GM03348 (cell line): Measurements from ENCODE around the gene AMOT.
A peak's percentile ranks its signal among the peaks of the same experiment; 100 is the strongest.

Experiments
- DNase-seq: peaks from one replicate; pipeline ENCODE4 v3.0.0; 2012; ENCODE audit warnings: low spot score

Gene AMOT

DNA sequence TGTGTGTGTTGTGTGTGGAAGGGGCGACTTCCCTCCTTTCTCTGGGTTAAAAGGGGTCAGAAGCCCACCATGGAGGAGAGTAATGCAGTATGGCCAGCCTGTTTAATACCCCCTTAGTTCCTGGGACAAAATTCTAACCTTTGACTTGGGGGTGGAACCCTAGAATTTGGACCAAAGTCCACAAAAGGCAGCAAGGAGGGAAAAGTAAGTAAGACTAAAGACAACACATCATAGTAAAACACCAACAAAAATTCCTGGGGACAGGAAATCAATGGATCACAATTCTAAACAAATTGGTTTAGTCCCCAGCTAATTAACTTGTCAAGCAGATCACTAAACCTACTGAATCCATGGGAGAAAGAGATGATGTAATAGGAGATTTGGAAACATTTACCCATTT, 3.1 kb downstream of the AMOT start:
- no peak for DNase-seq

DNA sequence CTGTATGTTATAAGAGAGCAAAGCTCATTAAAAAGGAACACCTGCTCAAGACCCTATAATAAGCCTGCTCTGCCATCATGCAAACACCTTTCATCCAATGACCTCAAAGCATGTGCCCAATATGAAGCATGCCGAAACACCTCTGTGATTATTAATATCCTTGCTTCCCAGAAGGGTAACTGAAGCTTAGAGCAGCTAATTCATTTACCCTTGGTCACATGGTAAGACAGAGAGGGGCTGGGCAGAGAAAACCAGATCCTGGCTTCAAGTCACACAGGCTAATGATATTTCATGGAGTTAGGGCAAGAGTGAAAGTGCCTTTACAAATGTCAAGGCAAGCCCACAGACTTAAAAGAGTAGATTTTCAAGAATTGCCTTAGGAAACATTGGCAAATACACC, 5.6 kb downstream of the AMOT start:
- no peak for DNase-seq

DNA sequence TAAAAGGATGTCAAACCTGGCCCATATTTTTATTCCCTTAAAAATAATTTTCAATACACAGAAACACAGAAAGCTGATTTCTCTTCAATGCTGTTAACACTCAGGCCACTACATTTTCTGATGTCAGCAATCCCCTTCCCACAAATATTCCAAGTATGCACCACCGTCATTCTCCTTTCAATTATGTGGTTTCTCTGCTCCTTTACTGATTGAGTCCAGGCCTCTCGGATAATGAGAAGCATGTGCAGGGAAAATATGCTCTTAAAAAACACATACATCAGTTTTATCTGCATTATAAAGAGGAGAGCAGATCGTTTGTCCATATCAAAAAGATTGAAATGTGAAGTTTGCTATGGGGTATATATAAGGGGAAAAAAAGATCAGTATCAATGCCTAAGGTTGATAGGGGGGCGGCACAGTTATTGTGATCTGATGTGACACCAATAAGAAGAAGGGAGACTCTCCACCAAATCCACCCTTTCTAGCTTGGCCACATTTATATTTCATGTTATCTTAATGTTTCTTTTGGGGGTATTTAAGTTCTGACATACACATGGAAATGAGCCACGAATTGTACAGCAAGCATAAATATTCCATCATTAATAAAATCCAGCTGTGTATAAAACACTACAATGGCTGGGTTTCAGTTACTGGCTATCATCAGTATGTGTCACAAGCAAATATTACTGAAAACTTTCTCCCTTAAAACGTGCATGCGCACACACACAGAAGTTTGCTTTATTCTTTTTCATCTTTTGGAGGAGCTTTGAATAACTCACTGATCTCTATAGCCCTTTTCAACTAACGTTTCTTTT, 6.4 kb downstream of the AMOT start:
- peak; percentile 54 for DNase-seq

DNA sequence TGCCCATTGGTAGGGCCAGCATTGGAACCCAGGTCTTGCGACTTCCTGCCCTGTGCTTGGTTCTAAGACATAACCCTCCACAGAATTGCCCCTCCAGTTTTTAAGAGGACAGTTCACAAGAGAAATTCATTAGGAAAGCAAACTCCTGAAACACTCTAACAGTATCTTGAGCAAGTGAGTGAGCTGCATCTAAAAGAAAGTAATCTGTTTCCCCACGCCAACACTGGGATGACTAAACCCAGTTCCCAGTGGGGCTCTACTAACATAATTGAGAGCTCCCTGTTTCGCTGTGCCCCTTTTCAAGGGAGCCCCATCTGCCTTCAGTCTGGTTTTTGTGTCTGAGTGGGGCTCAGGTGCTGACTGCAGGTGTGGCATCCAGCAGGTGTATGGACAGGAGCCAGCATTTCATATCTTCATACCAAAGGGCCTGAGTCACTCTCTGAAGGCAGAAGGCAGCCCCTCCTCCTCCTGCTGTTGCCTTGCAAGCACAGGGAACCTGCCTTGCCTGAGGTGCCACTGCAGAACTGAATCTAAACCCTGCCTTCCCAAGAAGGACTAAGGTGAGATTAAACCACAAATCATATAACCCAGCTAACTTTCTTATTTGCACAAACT, 8.0 kb downstream of the AMOT start:
- no peak for DNase-seq

DNA sequence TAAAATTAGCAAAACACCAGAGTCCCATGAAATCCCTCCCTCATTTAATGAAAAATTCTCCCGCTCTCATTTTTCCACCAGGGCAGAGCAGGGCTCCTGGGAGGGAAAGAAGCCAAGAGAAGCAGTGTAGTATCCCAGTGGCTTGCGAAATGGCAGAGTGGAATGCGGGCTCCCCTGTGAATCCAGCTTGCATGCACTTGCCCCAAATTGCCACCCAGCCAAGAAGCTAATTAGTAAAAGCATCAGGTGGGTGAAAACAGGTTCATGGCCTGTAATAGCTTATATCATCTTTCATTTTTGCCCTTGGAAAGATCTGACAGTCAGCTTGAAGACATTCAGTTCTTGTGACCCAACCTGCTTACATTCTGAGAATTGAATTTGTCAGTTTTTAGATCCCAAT, 10.1 kb downstream of the AMOT start:
- no peak for DNase-seq

DNA sequence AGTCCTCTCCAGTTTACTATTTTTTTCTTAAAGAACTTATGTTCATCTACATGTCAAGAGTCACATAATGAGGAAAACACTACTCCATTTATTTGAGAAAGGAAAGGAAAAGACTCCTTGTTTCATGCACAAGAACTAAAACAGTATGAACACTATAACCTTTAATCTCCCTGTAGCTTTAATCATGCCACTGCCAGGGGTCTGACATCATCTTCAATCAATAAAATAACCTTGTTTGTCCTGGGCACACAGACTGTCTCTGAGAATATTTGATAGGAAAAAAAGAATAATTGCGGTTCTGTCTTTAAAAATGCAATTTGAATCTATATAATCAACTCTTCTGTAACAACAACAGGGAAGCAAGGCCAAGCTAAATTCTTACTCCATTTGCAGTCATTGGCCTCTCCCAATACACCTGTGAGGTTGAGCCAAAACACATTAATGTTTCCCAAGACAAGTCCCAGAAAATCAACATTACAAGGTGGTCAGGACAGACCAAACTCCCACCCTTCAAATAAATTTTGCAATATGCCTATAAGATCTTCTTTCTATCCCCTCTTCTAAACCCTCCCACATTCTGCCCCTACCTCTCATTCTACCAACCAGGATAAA, 13.2 kb downstream of the AMOT start:
- no peak for DNase-seq

DNA sequence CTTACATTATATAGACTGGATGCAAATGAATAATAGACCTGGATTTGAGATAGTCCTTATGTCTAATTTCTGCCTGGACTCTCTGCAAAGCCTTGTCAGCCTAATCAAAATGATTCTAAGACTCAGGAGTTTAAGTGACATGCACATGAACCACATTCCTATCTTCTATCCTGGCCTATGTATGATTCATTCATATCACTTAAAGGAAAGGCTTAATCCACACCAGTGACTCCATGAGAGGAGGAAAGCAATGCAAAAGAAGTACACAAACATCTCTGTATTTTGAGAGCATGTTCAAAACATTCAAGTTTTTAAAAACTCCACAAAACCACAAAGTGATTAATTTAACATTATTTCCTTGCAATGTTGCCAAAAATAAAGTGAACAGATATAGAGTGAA, 14.6 kb downstream of the AMOT start:
- peak; percentile 6 for DNase-seq

DNA sequence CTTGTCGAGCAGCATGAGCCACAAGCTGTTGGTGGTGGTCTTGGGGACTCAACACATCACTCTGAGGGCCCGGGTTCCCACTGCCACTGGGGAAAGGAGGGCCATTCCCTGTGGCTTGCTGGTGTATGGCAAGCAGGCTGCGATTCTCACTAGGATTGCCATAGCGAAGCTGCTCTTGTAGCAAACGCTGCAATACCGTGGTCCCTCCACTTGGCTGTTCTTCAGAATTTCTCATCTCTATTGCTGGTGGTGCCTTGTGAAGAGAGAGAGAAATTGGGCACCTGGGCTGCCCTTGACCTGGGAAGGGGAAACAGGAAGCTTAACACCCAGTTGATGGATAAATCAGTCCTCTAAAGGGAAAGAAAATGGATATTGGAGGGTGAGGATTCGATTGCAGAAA, 17.7 kb downstream of the AMOT start:
- DNase-seq = no peak

DNA sequence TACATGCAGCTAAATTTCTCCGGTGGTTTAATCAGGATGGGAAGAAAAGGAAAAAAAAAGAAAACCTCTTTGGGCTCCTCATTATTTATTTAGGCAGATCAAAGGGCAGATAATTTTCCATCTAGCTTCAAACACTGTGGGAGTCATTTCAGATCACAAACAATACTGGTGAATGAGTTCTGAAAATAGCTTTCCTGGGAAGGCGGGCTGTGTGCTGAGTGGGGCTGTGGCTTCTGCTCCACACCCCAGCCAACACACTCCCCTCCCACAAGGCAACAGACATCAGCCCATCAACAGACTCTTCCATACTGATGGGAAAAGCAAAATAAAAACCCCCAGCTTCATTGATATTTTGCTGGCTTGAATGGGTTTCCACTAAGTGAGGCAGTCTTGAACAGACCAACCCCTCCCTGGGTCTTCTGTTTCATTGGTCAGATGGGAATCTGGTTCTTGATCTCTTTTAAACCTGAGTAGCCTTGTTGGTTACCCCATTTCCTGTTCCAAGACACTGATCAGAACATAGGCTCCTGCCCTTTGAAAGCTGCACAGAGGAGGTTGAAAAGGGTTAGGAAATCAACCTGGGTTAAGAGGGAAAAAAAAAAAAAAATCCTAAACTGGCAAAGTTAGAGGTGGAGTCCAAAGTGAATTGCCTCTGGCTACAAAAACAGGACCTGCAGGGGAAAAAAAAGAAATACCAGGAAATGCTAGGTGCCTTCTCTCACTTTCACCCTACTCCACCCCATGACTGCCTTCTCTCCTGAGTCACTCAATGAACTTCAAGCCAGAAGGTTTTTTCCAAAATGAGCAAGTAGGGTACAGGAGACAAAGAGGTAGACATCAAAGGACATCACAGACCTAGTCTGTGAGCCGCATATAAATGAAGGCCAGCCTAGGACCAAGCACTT, 20.0 kb downstream of the AMOT start:
- DNase-seq = no peak

DNA sequence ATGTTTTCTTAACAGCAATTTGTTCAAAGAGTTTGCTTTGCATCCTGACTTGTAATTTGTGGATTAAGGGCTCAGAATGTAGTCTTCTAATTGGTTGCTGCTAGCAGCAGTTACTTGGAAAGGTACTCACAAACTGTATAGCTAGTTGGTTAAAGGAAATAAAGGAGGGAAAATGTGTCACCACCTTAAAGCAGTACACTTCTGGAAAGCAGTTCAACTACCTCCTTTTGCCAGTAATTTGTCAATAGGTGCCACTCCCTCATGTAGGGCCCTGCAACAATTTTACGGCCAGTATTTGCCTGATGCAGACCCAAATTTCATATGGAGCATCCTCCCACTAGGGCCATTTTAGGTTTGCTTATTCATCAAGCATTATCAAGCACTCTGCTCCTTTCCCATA, 20.8 kb downstream of the AMOT start:
- no peak for DNase-seq

DNA sequence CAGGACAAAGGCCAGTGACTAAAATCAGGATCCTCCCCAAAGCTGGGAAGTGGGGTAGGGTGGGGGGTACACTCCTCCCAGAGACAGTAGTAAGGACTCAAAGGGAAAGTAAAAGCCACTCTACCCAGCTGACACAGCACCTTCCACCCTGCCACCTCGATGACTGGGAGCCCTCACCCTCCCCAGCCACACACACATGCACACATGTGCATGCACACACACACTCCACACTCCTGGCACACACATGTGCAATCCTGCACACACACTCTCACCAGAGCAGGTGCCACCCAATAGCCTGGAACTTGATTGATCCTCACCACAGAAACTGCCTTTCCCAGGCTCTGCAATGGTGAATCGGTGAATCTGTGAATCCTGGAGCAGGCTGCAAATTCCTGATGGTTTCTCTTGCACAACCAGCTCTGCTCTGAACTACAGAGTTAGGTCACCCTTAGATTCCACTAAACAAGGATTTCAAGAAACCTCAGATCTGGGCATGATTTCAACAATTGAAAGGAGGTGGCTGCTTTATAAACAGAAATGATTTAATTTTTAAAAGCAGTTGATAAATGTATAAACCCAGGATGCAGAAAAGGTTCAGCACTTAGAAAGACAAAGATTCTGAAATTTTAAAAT, 21.5 kb downstream of the AMOT start:
- peak; percentile 79 for DNase-seq

DNA sequence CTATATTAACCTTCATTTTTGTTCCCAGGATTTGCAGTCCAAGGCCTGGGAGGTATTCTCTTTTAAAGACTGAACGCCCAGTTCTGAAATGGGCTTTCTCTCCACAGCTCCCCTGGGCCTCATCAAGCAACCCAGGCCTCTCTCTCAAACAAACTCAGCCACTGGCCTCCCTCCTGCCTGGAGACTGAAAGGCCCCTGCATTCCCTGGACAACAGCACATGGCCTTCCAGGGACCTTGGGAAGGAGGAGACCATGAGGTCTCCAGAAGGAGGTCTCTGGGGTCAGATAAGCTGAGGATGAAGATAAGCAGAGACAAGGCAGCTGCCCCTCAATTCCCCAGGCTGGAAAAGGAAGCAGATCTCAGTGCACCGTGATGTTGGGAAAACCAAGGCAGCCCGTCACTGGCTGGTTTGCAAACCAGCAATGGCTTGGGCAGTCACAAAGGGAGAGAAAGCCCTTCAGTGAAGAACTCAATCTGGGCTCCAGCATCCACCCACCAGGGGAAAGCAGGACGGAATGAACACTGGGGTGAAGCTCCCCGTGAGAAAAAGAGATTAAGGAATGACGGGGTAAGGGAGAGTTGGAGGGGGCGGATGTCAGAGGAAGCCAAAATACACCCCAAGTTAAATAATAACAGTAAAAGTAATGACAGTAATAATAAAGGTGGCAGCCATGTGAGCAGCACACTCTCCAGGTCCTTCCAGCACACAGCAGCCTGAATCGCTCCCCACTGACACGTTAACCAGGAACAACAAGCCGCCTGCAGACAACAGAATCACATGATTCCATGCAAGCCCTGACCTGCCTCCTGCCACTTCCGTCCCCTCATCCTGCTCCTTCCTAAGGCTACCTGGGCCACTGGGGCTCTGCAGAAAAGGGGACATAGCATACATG, 22.3 kb downstream of the AMOT start:
- DNase-seq = no peak

DNA sequence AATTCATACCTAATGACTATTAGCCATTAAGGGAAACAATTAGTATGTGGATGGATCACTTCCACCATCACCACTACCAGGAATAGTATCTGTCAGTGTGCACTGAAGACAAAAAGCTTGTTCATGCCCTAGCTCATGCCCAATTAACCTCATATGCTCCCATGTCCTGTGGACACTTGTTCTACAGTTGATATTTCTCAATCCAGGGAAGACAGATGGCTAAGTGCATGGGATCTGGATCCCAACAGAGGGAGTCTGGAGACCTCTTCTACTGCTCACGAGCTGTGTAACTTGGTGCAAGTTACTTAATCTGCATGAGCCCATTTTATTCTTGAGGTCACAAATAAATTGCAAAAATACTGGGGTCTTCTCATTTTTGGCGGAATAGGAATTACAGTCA, 23.7 kb downstream of the AMOT start:
- DNase-seq = no peak

DNA sequence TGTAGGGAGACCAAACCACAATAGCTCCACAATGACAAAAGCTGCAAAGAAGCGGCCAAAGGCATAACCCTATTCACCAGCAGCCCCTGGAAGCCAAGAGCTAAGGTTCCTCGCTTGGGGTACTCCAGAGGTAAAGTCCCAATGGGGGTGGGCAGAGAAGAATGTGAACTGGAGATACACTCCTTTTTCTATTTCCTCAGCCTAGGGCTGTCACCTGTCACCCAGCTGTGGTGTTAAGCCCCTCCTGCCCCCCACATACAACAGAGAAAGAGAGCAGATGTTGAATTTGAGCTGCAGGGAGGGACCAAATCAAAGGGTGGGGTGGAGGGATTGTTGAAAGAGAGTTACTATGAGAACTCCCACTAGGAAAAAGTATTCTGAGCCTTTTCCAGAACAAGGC, 26.1 kb downstream of the AMOT start:
- no peak for DNase-seq

DNA sequence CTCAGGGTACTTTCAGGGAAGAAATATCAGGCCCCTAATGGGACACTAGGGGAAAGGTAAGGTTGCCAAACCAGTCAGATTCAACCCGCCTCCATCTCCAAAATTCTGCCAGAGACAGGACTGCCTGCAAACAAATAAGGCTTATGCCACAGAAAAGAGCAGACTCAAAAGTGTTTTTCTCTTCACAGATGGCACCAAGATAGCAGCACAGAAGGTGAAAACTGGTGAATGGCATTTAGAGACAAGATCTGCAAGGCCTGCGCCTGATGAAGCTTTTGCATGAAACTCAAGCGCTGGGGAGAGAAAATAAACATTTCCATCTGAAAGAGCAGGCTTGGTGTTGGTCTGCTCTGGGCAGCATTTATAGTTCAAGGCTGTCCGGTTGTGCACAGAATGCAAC, 27.9 kb downstream of the AMOT start:
- no peak for DNase-seq

DNA sequence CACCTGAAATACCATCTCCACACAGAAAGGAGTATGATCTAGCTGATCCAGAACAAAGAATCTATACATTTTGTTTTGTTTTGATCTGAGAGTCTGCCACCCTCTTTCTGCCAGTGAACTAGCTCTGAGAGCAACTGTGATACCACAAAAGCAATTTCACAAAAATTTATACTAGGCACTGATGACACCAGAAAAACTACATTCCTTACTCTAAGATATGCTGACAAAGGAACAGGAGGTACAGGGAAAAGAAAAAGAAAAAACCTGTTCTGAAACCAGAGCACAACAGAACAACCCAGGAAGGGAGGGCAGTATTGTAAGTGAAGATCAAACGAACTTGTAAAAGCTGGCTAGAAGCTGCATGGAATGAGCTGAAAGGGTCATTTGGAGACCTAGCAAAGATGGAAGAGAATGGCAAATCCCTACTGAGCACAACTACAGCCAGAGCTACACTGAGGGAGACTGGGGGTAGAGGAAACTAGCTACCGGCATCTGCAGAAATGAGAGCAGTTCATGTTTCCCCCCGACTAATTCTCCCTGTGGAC, 31.9 kb downstream of the AMOT start:
- no peak for DNase-seq

DNA sequence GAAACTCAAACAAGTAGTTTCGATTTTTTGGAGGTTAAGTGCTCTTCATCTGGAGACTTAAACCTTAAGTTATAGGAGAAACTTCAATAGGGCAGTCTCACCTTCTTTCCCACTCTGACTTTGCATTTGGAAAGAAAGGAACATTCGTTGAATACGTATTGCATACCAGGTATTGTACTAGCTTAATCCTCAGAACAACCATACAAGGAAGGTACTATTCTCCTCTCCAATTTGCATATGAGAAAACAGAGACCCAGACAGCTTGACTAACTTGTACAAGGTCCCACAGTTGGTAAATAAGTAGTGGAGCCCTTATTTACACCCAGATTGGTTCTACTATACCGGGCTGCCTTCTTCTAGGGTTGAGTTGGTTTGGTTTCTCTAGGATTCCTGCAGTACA, 32.6 kb downstream of the AMOT start:
- no peak for DNase-seq

DNA sequence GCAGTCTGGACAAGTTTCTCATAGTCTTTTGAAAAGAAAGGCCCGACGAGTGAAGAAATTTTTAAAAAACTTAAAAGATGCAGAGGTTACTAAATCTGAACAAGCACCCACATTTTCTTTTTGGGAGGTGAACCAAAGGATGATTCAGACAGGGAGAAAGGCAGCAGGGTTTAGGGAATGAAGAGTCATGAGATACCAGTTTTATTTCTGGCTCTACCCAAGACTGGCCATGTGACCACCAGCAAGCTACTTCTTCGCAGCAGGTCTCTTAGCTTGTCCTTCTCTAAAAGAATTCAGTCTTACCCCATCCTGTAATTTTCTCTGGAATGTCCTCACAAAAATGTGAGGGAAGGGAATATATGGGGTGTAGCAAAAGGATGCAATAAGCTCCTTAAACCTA, 37.6 kb downstream of the AMOT start:
- peak; percentile 14 for DNase-seq

DNA sequence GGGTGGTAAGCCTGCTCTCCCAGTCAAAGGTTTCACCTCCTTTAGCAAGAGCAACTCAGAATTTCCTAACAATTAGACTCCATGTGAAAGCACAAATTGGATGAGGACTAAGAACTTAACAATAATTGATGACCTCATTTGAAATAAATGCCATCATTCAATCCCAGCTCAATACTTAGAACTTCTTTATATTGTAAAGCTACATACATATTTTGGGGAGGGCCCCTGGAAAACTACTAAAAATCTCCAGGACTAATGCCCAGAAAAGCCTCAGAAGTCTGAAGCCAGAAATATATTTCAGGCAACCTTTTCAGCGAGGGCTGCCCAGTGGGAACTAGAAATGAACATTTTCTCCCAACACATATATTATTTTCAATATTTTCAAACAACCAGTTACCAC, 38.1 kb downstream of the AMOT start:
- DNase-seq = no peak

DNA sequence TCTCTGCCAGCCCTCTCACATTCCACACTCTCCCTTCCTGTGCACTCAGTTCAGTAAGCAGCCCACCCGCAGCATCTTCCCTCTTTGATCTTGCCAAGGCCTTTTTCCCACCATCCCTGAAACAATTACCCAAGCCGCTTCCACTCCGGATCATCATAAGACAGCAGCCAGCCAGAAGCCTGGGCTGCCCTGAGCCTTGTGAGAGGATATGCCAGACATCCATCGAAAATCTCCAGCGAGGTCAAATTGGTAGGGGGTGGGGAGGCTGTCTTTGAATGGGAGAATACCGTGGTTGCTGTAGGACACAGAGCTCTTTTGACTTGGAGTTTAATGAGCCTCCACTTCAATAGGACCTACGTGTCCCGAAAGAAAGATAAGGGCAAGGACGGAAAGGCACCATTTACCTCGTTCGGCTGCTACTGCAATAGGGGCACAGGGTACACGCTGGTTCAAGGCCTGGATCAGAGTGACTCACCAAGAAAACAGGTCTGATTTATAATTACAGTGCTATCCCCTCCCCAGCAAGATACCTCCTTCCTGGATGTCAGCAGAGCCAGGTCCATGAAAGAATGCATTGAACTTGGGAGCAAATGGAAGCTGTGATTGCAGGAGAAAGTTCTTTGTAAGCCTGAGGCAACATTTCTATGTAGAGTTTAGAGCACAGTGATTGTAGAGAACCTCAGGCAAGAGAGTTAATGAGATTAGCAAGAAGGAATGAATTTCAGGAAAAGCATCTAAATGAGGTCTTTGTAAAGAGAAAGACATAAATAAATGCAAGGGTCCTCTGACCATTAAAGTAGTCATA, 39.5 kb downstream of the AMOT start:
- no peak for DNase-seq
